NB4 (cell line): ENCODE data around the gene SH2B3.

ENCODE experiments used
- CTCF ChIP-seq: IDR thresholded peaks from one replicate; pipeline ENCODE4 v1.5.1; 2012; ENCODE audit warnings: low read depth, low read length
- MAX ChIP-seq: IDR thresholded peaks from 2 replicates; pipeline ENCODE4 v1.6.1; 2011; ENCODE audit warnings: low read depth, low read length
- POLR2A ChIP-seq: IDR thresholded peaks from 2 replicates; pipeline ENCODE4 v1.6.1; 2011; ENCODE audit warnings: mild to moderate bottlenecking; ENCODE audit not compliant: insufficient read length; ENCODE audit errors: extremely low read depth

- TF ChIP-seq CTCF (no peak), POLR2A (no peak), MAX (no peak)
These were observed 5.6 kb downstream of the SH2B3 start for GRCh38 chr12:111411185-111411764.
